ENCODE data around the gene LLGL2.

DNA sequence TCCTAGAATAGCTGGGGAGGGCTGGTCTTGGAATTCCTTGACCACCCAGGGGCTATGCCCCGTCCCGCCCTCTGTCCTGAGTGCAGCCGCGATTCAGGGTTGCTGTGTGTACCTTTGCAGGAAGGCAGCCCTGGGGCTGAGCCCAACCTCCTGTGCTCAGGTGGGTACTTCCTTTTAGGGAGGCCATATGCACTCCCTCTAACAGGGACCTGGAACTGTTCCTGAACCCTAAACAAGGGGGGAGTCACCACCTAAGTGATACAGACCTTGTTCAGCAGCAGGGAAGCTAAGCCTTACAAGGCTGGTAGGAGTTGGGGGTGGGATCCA, 24.6 kb downstream of the LLGL2 start:
- TF ChIP-seq, protein P1, sequence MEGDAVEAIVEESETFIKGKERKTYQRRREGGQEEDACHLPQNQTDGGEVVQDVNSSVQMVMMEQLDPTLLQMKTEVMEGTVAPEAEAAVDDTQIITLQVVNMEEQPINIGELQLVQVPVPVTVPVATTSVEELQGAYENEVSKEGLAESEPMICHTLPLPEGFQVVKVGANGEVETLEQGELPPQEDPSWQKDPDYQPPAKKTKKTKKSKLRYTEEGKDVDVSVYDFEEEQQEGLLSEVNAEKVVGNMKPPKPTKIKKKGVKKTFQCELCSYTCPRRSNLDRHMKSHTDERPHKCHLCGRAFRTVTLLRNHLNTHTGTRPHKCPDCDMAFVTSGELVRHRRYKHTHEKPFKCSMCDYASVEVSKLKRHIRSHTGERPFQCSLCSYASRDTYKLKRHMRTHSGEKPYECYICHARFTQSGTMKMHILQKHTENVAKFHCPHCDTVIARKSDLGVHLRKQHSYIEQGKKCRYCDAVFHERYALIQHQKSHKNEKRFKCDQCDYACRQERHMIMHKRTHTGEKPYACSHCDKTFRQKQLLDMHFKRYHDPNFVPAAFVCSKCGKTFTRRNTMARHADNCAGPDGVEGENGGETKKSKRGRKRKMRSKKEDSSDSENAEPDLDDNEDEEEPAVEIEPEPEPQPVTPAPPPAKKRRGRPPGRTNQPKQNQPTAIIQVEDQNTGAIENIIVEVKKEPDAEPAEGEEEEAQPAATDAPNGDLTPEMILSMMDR (conservative IDR thresholded peaks at IDR 0.05 in 1 of 2, IDR thresholded peaks at IDR 0.05 in 1 of 2; ENCODE audit: low read depth in 1 of 2, low read length in 2 of 2): no peak
- TF ChIP-seq EZH2 (IDR thresholded peaks at IDR 0.05; ENCODE audit: low read length, missing control alignments): no peak
